Parathyroid adenoma (tissue), 2 donors: Measurements from ENCODE around the gene KRTAP5-2.
A peak's percentile ranks its signal among the peaks of the same experiment; 100 is the strongest.

Source experiments
- H2AFZ ChIP-seq: fragments of 300-600 bp; sonication (generic); one replicate; pipeline ENCODE4 v1.7.0; 2017; ENCODE audit warnings: antibody characterized with exemption, mild to moderate bottlenecking
- H3K27ac ChIP-seq: fragments of 300-600 bp; sonication (generic); one replicate; pipeline ENCODE4 v1.7.0; 2017
- H3K27me3 ChIP-seq: fragments of 300-600 bp; sonication (generic); one replicate; pipeline ENCODE4 v1.7.0; 2017; ENCODE audit warnings: low read length; ENCODE audit not compliant: control insufficient read depth, insufficient read depth
- H3K36me3 ChIP-seq: fragments of 300-600 bp; sonication (generic); one replicate; pipeline ENCODE4 v1.7.0; 2017; ENCODE audit warnings: low read length; ENCODE audit not compliant: control insufficient read depth, insufficient read depth
- H3K4me1 ChIP-seq: fragments of 300-600 bp; sonication (generic); one replicate; pipeline ENCODE4 v1.7.0; 2017; ENCODE audit warnings: control low read depth
- H3K4me2 ChIP-seq: fragments of 300-600 bp; sonication (generic); one replicate; pipeline ENCODE4 v1.7.0; 2017; ENCODE audit warnings: low read length
- H3K4me3 ChIP-seq: fragments of 300-600 bp; sonication (generic); one replicate; pipeline ENCODE4 v1.7.0; 2017; ENCODE audit warnings: low read depth, low read length
- H3K79me2 ChIP-seq: fragments of 300-600 bp; sonication (generic); one replicate; pipeline ENCODE4 v1.7.0; 2017; ENCODE audit warnings: control low read depth
- H3K9ac ChIP-seq: fragments of 300-600 bp; sonication (generic); one replicate; pipeline ENCODE4 v1.7.0; 2017; ENCODE audit warnings: mild to moderate bottlenecking
- H3K9me3 ChIP-seq: fragments of 300-600 bp; sonication (generic); one replicate; pipeline ENCODE4 v1.7.0; 2017; ENCODE audit warnings: low read length; ENCODE audit not compliant: control insufficient read depth
- TF ChIP-seq, protein P1 (sequence below): fragments of 300-600 bp; sonication (generic); IDR thresholded peaks from one replicate; pipeline ENCODE4 v1.7.0; 2017; ENCODE audit warnings: antibody characterized with exemption, mild to moderate bottlenecking
- donor health status: primary hyperparathyroidism.

The KRTAP5-2 gene

DNA sequence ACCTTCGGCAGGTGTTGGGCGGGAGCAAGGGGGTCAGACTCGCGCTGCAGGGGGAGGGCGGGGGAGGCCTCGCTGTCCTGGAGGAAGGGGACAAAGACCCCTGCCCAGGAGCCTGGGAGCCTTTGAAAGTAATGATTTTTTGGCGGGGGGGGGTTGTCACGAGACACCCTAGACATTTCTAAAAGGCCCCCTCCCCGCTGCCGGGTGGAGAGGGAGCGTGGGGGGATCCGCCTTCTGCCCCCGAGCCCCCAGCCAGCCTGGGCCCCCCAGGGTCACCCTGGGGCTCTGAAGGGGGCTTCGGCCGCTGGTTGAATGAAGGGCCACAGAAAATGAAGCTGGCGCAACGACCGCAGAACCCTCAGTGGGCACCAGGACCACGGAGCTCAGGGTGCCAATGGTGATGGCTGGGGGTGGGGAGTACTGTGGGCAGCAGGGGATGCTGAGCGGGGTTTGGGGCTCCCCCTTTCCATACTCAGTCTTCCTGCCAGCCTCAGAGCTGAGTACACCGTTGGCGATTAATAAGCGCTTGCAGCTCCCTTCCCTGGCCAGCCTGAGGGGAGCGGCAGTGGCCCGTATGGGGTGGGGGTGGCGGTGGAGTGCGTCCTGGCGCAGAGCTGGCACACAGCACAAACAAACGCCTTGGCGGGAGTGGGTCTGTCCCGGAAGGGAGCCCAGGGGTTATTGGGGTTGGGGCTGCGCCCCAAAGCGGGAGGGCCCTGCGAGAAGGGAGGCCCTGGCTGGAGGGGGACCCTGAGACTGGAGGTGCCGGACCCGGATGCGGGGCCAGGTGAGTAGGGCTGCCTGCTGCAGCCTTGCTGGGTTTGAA lies 24.8 kb downstream of the KRTAP5-2 start:
- H3K9me3 ChIP-seq = no peaks in the 10 kb centered on the region
- TF ChIP-seq, protein P1, sequence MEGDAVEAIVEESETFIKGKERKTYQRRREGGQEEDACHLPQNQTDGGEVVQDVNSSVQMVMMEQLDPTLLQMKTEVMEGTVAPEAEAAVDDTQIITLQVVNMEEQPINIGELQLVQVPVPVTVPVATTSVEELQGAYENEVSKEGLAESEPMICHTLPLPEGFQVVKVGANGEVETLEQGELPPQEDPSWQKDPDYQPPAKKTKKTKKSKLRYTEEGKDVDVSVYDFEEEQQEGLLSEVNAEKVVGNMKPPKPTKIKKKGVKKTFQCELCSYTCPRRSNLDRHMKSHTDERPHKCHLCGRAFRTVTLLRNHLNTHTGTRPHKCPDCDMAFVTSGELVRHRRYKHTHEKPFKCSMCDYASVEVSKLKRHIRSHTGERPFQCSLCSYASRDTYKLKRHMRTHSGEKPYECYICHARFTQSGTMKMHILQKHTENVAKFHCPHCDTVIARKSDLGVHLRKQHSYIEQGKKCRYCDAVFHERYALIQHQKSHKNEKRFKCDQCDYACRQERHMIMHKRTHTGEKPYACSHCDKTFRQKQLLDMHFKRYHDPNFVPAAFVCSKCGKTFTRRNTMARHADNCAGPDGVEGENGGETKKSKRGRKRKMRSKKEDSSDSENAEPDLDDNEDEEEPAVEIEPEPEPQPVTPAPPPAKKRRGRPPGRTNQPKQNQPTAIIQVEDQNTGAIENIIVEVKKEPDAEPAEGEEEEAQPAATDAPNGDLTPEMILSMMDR = no peak
- H3K4me1 ChIP-seq = no peaks in the 10 kb centered on the region
- H3K27ac ChIP-seq = peak overlapping the region; percentile 74
- peak overlapping the region; percentile 71 for H3K4me2 ChIP-seq
- no peak overlapping the region for H3K9ac ChIP-seq
- no peaks in the 10 kb centered on the region for H3K36me3 ChIP-seq
- peak overlapping the region; percentile 53 for H3K4me3 ChIP-seq
- no peaks in the 10 kb centered on the region for H3K79me2 ChIP-seq
- H2AFZ ChIP-seq = peak overlapping the region; percentile 80
- H3K27me3 ChIP-seq = no peaks in the 10 kb centered on the region

DNA sequence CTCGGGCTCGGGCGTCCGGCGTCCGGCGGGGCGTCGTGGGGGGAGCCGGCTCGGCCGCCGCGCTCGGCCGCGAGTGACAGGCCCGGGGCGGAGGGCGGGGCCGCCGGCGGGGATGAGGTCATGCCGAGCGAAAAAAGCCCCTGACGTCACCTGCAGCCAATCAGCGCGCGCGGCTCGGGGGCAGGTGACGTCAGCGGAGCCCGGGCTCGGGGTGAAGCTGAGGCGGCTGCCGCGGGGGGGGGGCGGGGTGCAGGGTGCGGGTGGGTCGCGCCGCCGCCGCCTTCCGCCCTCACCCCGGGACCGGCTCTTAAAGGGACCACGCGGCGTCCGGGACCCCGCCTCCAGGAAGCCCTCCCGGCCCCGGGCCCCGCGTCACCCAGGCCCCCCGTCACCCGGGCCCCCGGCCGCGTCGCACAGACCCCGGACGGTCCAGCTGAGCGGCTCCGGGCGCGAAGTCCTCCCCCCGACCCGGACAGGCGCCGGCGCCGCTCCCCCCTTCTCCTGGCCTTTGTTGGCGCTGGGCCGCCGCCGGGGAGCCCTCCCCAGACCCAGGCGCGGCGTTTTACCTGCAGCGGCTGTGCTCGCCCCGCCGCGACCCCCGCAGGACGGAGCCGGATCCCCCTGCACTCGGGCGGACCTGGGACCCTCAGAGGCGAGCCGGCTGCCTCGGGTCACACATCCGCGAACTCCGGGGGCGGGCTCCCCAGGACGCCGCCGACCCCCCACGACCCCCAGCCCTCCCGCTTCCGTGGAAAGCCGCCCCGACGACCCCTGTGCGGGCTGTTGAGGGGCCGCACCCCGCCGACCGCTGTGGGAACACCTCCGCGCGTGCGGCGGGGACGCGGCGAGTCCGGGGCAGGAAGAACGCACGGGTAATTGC lies 25.7 kb downstream of the KRTAP5-2 start, which contains the start of gene DUSP8:
Gene DUSP8, minus strand, starts transcription at position 75 of the 880 bp plus-strand sequence. CDS start 6,445 bp downstream, outside the sequence.
- Histone ChIP-seq H3K9me3 (no peaks in the 10 kb centered on the region), H2AFZ (peak within 1 kb of the TSS; percentile 80), H3K27me3 (no peaks in the 10 kb centered on the region), H3K79me2 (no peaks in the 10 kb centered on the region), H3K4me2 (peak within 1 kb of the TSS; percentile 71), H3K27ac (peak within 1 kb of the TSS; percentile 74), H3K36me3 (no peaks in the 10 kb centered on the region), H3K9ac (peak within 1 kb of the TSS; percentile 72), H3K4me3 (peak within 1 kb of the TSS; percentile 53), H3K4me1 (no peaks in the 10 kb centered on the region)
- TF ChIP-seq, protein P1 = no peak

DNA sequence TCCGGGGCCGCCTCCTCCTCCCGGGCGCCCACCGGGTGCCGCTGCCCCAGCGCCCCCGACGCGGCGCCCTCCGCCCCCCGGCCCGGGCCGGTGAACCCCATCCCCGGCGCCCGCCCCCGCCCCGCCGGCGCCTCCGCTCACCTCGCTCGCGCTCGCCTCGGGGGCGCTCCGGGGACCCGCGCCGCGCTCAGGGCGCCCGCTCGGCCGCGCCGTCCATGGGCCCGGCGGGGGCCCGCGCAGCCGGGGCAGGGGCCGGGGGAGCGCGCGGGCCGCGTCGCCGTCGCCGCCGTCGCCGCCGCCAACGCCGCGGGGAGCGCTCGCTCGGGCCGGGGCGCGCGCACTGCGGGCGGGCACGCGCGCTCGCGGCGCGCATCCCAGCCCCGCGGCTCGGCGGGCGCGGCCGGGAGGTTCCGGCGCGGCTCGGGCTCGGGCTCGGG lies 26.3 kb downstream of the KRTAP5-2 start:
- Histone ChIP-seq H3K4me1 (no peaks in the 10 kb centered on the region), H3K27me3 (no peaks in the 10 kb centered on the region)

DNA sequence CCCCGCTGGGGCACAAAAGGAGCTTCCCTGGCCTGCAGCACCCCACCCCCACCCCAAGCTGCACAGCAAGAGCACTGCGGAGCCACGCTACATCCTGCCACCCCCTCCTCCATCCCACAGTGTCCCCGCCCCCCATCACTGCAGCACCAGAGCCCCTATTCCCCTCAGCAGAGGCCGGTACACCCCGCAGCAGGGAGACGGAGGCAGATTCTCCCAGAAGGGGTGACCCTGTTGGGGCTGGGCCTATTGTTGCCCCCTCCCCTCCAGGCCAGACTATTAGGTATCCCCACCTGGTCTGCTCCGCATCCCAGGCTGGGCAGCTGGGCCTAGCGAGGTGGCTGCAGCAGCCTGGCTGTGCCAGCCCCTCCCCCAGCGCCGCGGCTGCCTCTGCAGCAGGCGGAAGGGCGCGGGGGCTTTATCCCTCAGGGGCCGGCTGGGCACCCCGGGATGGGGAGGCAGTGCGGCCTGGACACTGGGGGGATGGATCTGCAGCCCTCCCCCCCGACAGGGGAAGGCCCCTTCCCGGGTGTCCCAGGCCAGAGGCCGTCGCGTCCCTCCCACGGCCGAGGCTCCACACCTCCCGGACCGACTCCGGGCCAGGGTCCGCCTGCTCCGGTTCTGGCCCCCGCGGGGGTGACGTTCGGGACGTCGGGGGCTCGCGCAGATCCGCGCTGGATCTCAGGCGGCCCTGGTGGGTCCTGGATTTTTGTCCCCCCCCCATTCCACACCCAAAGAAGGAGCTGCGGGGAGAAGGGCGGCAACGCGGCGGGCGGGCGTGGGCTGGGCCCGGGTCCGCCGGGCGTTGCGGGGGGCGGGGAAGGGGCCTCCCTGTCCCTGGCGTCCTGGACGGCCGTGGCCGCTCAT lies 27.0 kb downstream of the KRTAP5-2 start:
- Histone ChIP-seq H3K27ac (no peak overlapping the region), H3K27me3 (no peaks in the 10 kb centered on the region), H3K9me3 (no peaks in the 10 kb centered on the region), H3K36me3 (no peaks in the 10 kb centered on the region), H2AFZ (peak overlapping the region; percentile 60), H3K4me2 (peak overlapping the region; percentile 55), H3K4me1 (no peaks in the 10 kb centered on the region), H3K9ac (no peak overlapping the region), H3K4me3 (peak overlapping the region; percentile 46), H3K79me2 (no peaks in the 10 kb centered on the region)
- TF ChIP-seq, protein P1 = no peak

More for the DNA sequence above, 26.3 kb downstream of the KRTAP5-2 start:
- no peaks in the 10 kb centered on the region for H3K9me3 ChIP-seq
- no peaks in the 10 kb centered on the region for H3K79me2 ChIP-seq
- no peak overlapping the region for H3K4me2 ChIP-seq
- TF ChIP-seq, protein P1 = no peak
- no peaks in the 10 kb centered on the region for H3K36me3 ChIP-seq
- H3K4me3 ChIP-seq = peak overlapping the region; percentile 46
- H3K27ac ChIP-seq = no peak overlapping the region
- H3K9ac ChIP-seq = no peak overlapping the region
- H2AFZ ChIP-seq = no peak overlapping the region
